Spleen (tissue), 11 donors: ENCODE results near the gene RBM24. TPM values are rescaled to one million over a fixed set of nuclear protein-coding genes. Genes with fewer than 3 reads are reported as not detected.

Source experiments
- DNase-seq: peaks from one replicate; pipeline ENCODE4 v3.0.0-alpha.2; 2020
- H3K27ac ChIP-seq, 8 donors: fragments of 200-600 bp; sonication (generic) in 7 of 8; 1 replicate in 4 of 8; 2 replicates in 4 of 8; pipeline versions ENCODE4 v1.5.0 to v1.8.0; 2016 to 2021; ENCODE audit warnings: inconsistent platforms in 4 of 8, mild to moderate bottlenecking in 4 of 8, moderate library complexity in 1 of 8
- H3K27me3 ChIP-seq, 7 donors: fragments of 200-600 bp; sonication (generic) in 6 of 7; replicated peaks in 1 of 7; 1 replicate in 4 of 7; 2 replicates in 3 of 7; pipeline versions ENCODE4 v1.5.0 to v1.8.0; 2016 to 2021; ENCODE audit warnings: inconsistent platforms in 3 of 7, mild to moderate bottlenecking in 1 of 7
- H3K36me3 ChIP-seq, 6 donors: fragments of 200-600 bp; sonication (generic) in 5 of 6; 1 replicate in 4 of 6; 2 replicates in 2 of 6; pipeline versions ENCODE4 v1.5.0 to v1.8.0; 2016 to 2021; ENCODE audit warnings: inconsistent platforms in 2 of 6
- H3K4me1 ChIP-seq, 6 donors: fragments of 200-600 bp; sonication (generic) in 5 of 6; 1 replicate in 3 of 6; 2 replicates in 3 of 6; pipeline versions ENCODE4 v1.5.0 to v1.8.0; 2016 to 2021; ENCODE audit warnings: inconsistent platforms in 3 of 6
- H3K4me3 ChIP-seq, 8 donors: fragments of 200-600 bp; sonication (generic) in 7 of 8; 1 replicate in 4 of 8; 2 replicates in 4 of 8; pipeline versions ENCODE4 v1.5.0 to v1.8.0; 2016 to 2021; ENCODE audit warnings: inconsistent platforms in 4 of 8, mild to moderate bottlenecking in 4 of 8, moderate library complexity in 2 of 8
- H3K9me3 ChIP-seq, 8 donors: fragments of 200-600 bp; sonication (generic) in 7 of 8; 1 replicate in 4 of 8; 2 replicates in 4 of 8; pipeline versions ENCODE4 v1.5.0 to v1.8.0; 2016 to 2021; ENCODE audit warnings: inconsistent platforms in 4 of 8
- POLR2A ChIP-seq, 3 donors: fragments of 450-650 bp; IDR thresholded peaks; one replicate each; pipeline ENCODE4 v1.5.1; 2017; ENCODE audit warnings: antibody characterized with exemption in 3 of 3, mild to moderate bottlenecking in 1 of 3
- POLR2AphosphoS5 ChIP-seq, 3 donors: sonication (generic); formaldehyde crosslinking; IDR thresholded peaks; one replicate each; pipeline ENCODE4 v1.5.1; 2017; ENCODE audit warnings: antibody characterized with exemption in 3 of 3
- WGBS, 5 donors: extraction: QIAGEN DNeasy Blood & Tissue Kit in 3 of 5; methylation state at CpG; one replicate each; pipeline versions ENCODE4 v1.1.5 to v1.1.7; 2013 to 2018; 5-methylcytosine and 5-hydroxymethylcytosine counted together
- intact Hi-C: fragments of 100-400 bp; cut with DNase I; formaldehyde crosslinking; loops from one replicate; pipeline ENCODE4 v1.15.0; 2023; ENCODE audit warnings: low total_unique reads
- polyA plus RNA-seq, 3 donors: library from polyadenylated mRNA; stranded (reverse); fragments of 200-250 nt; gene quantifications; one replicate each; pipeline ENCODE4 v1.2.1, GENCODE V29; 2013
- total RNA-seq, 7 donors: library from RNA; depleted of rRNA in 3 of 7; stranded (reverse); fragments of >200 nt in 3 of 7; fragmentation: NEBNext Ultra II Directional in 4 of 7; extraction: Animal tissue kit (Norgen Biotek cat#: 25700) in 4 of 7; gene quantifications; one replicate each; pipeline versions ENCODE4 v1.1.0 to v1.2.1, GENCODE V29; 2016 to 2021
- TF ChIP-seq, protein P1 (sequence below), 11 experiments: fragments of 200-600 bp in 7 of 11; fragments of 450-650 bp in 4 of 11; sonication (generic) in 4 of 11; IDR thresholded peaks in 8 of 11; conservative IDR thresholded peaks in 3 of 11; 1 replicate in 7 of 11; 2 replicates in 4 of 11; pipeline versions ENCODE4 v1.4.0 to v1.8.0; 2016 to 2021; ENCODE audit warnings: antibody characterized with exemption in 11 of 11, inconsistent platforms in 4 of 11, mild to moderate bottlenecking in 1 of 11
- donor health status: healthy with polysubstance abuse.
- donor health status: DM: no; HTN: no; CAD: no; lungs with moderate emphysema.
- donor health status: DM: no; HTN: no; CAD: no.
- donor health status: Bipolar disorder and iron deficiency.
- donor health status: healthy.
- donor health status: DM: no; HTN: no; CAD: no.
- donor health status: DM: yes; HTN: yes; CAD: no.

RBM24 gene
- total and polyA plus RNA-seq, 10 donors: 0.33 to 1.8 (median 0.88) TPM

DNA sequence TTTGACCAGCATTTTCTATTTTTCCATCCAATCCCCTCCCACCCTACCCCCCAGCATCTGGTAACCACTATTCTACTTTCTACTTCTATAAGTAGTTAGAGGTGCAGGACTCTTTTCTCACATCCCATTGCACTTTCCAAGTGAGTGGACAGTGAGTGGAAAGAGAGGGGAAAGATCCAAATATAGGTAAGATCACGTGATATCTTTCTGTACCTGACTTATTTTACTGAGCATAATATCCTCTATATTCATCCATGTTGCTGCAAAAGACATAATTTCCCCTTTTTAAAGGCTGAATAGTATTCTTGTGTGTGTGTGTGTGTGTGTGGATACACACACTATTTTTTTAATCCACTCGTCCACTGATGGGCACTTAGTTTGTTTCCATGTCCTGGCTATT, 18.1 kb downstream of the RBM24 start:
- 77 to 90% (median 83%) methylated on average over 2 of the region's 2 CpGs for WGBS, 5 donors
- no peaks in the 10 kb centered on the region for H3K36me3 ChIP-seq
- peaks cover 0 to 7% (median 0%) of the 10 kb centered on the region in 7 donors for H3K27me3 ChIP-seq
- H3K4me1 ChIP-seq: no peaks in the 10 kb centered on the region
- no peak overlapping the region for H3K4me3 ChIP-seq
- DNase-seq: no peak
- intact Hi-C loops: no loop called here
- no peaks in the 10 kb centered on the region for H3K9me3 ChIP-seq
- TF ChIP-seq POLR2A (IDR thresholded peaks at IDR 0.05) (no peak), POLR2AphosphoS5 (IDR thresholded peaks at IDR 0.05) (no peak)
- TF ChIP-seq, protein P1, sequence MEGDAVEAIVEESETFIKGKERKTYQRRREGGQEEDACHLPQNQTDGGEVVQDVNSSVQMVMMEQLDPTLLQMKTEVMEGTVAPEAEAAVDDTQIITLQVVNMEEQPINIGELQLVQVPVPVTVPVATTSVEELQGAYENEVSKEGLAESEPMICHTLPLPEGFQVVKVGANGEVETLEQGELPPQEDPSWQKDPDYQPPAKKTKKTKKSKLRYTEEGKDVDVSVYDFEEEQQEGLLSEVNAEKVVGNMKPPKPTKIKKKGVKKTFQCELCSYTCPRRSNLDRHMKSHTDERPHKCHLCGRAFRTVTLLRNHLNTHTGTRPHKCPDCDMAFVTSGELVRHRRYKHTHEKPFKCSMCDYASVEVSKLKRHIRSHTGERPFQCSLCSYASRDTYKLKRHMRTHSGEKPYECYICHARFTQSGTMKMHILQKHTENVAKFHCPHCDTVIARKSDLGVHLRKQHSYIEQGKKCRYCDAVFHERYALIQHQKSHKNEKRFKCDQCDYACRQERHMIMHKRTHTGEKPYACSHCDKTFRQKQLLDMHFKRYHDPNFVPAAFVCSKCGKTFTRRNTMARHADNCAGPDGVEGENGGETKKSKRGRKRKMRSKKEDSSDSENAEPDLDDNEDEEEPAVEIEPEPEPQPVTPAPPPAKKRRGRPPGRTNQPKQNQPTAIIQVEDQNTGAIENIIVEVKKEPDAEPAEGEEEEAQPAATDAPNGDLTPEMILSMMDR (IDR thresholded peaks at IDR 0.05 in 8 of 11, conservative IDR thresholded peaks at IDR 0.05 in 3 of 11): no peak
- no peak overlapping the region for H3K27ac ChIP-seq

DNA sequence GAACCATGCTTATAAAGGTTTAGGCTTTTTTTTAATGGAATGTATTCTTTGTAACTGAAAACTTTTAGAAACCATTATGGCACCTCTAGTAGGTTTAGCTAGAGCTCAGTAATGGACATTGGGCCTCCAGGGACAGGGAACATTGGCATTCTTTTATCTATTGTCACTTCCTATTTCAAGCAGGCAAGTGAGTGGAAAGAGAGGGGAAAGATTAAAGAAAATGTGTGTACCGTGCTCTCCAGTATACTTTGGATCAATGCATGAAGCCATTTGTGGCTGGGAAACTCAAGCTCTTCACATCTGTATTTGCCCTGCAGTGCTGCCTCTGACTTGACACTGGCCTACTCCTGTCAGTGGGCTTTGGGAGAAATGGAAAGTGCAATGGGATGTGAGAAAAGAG, 18.6 kb downstream of the RBM24 start:
- H3K27me3 ChIP-seq: peaks cover 0 to 7% (median 0%) of the 10 kb centered on the region in 7 donors
- H3K36me3 ChIP-seq: no peaks in the 10 kb centered on the region
- no peaks in the 10 kb centered on the region for H3K9me3 ChIP-seq
- TF ChIP-seq, protein P1 (IDR thresholded peaks at IDR 0.05 in 8 of 11, conservative IDR thresholded peaks at IDR 0.05 in 3 of 11): no peak
- TF ChIP-seq POLR2A (IDR thresholded peaks at IDR 0.05) (no peak), POLR2AphosphoS5 (IDR thresholded peaks at IDR 0.05) (no peak)
- no peak overlapping the region for H3K27ac ChIP-seq
- no peaks in the 10 kb centered on the region for H3K4me1 ChIP-seq
- intact Hi-C loops: no loop called here
- WGBS, 5 donors: 80 to 96% (median 87%) methylated on average over 1 of the region's 1 CpG
- H3K4me3 ChIP-seq: no peak overlapping the region
- no peak for DNase-seq

DNA sequence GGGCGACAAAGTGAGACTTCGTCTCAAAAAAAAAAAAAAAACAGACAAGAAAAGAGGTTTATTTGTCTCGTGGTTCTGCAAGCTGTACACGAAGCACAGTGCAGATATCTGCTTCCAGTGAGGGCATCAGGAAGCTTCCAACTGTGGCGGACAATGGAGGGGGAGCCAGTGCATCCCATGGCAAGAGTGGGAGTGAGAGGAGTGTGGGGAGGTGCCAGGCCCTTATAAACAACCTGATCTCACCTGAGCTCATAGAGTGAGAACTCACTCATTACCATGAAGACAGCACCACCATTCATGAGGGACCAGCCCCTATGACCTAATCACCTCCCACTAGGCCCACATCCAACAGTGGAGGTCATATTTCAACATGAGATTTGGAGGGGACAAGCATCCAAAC, 19.5 kb downstream of the RBM24 start:
- H3K27ac ChIP-seq: no peak overlapping the region
- H3K36me3 ChIP-seq: no peaks in the 10 kb centered on the region
- no peaks in the 10 kb centered on the region for H3K9me3 ChIP-seq
- DNase-seq: no peak
- TF ChIP-seq POLR2AphosphoS5 (IDR thresholded peaks at IDR 0.05): no peak
- no peak for TF ChIP-seq POLR2A (IDR thresholded peaks at IDR 0.05)
- TF ChIP-seq, protein P1 (IDR thresholded peaks at IDR 0.05 in 8 of 11, conservative IDR thresholded peaks at IDR 0.05 in 3 of 11): no peak
- 83 to 87% (median 85%) methylated on average over 5 of the region's 5 CpGs for WGBS, 5 donors
- intact Hi-C loops: no loop called here
- H3K4me1 ChIP-seq: no peaks in the 10 kb centered on the region
- peaks cover 0 to 6% (median 0%) of the 10 kb centered on the region in 7 donors for H3K27me3 ChIP-seq
- no peak overlapping the region for H3K4me3 ChIP-seq

DNA sequence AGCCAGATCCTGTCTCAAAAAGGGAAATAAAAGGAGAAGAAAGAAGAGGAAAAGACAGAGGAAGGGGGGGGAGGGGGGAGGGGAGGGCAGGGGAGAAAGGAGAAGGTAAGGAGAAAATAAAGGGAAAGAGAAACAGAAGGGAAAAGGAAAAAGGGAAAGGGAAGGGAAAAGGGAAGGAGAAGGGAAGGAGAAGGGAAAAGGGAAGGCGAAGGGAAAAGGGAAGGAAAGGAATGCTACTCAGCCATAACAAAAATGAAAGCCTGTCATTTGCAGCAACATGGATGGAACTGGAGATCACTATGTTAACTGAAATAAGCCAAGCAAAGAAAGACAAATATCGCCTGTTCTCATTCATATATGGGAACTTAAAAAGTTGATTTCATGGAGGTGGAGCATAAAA, 22.3 kb downstream of the RBM24 start:
- intact Hi-C loops: no loop called here
- H3K9me3 ChIP-seq: no peaks in the 10 kb centered on the region
- H3K27me3 ChIP-seq: no peaks in the 10 kb centered on the region
- no peaks in the 10 kb centered on the region for H3K36me3 ChIP-seq
- no peaks in the 10 kb centered on the region for H3K4me1 ChIP-seq
- no peak overlapping the region for H3K4me3 ChIP-seq
- TF ChIP-seq, protein P1 (IDR thresholded peaks at IDR 0.05 in 8 of 11, conservative IDR thresholded peaks at IDR 0.05 in 3 of 11): no peak
- TF ChIP-seq POLR2A (IDR thresholded peaks at IDR 0.05) (no peak), POLR2AphosphoS5 (IDR thresholded peaks at IDR 0.05) (no peak)
- no peak overlapping the region for H3K27ac ChIP-seq
- no peak for DNase-seq
- WGBS, 5 donors: 87 to 97% (median 92%) methylated on average over 2 of the region's 2 CpGs
